Camera-type eye (tissue), 1 donor: ENCODE measurements around the gene HAVCR1. TPM values are rescaled to one million over a fixed set of nuclear protein-coding genes. Genes with fewer than 3 reads are reported as not detected.

Source experiments
- total RNA-seq: library from RNA; depleted of rRNA; stranded (reverse); fragments of >200 nt; gene quantifications from one replicate; pipeline ENCODE4 v1.2.3, GENCODE V29; 2014

The HAVCR1 gene
- not detected for total RNA-seq

GRCh38 chr5:157059093-157059539 is at the start of gene HAVCR1:
Gene HAVCR1, minus strand, starts transcription at chr5:157059116. Its CDS starts 1,173 bp downstream, at chr5:157057943.

Other genes starting within 250 kb of the HAVCR1 start
- gene PPP1R2B, start 208.8 kb downstream of the HAVCR1 start, total RNA-seq: not detected
- not detected for gene TIMD4, start 95.9 kb downstream of the HAVCR1 start, total RNA-seq
- 1.8 TPM for gene HAVCR2, start 49.9 kb upstream of the HAVCR1 start, total RNA-seq
- gene MED7, start 83.7 kb upstream of the HAVCR1 start, total RNA-seq: 25.3 TPM
- not detected for gene GARIN3, start 107.1 kb upstream of the HAVCR1 start, total RNA-seq
- gene ITK, start 121.7 kb upstream of the HAVCR1 start, total RNA-seq: 0.44 TPM
- gene CYFIP2, start 207.0 kb upstream of the HAVCR1 start, total RNA-seq: 71.1 TPM